Muscle of back (tissue), 11 donors: Measurements from ENCODE around the gene DDX1. TPM values are rescaled to one million over a fixed set of nuclear protein-coding genes. Genes with fewer than 3 reads are reported as not detected.

ENCODE experiments used
- DNase-seq, 3 donors: peaks; one replicate each; pipeline versions ENCODE4 v3.0.0 to v3.0.0-alpha.2; 2013
- polyA plus RNA-seq, 10 donors: library from polyadenylated mRNA; unstranded; fragments of 120-200 nt; gene quantifications; one replicate each; pipeline ENCODE4 v1.2.1, GENCODE V29; 2013; ENCODE audit not compliant: insufficient read length in 10 of 10

Gene DDX1
- polyA plus RNA-seq, 10 donors = 88.0 to 123 (median 105) TPM

DNA sequence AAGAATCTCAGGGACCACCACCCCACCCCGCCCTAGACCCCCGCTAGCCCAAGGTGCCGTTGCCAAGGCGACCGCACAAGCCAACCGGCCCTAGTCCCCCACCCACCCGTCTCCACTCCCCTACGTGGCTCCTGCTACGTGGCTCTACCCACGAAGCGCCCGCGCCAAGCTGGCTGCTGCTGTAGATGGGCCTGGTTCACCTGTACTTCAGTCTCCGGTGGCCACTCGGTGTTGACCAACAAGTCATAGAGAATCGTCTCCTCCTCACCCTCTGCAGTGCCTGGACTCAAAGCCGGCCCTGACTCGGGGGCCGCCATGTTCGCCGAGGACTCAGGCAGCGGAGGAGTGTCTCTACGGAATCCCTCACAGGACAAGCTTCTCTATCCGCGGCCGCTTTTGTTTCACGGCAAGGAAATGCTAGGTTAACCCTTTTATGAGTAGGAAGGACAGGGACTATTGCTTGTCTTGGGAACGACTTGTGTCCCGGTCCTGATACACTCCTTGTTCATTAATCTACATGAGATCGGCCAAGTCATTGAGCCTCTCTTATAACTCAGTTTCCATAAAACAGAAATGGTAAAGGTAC is 30.6 kb upstream of the DDX1 start, which contains the start of gene NBAS:
Gene NBAS, minus strand, starts transcription at position 347 of the 586 bp plus-strand sequence. Its CDS starts 30 bp downstream, at position 317.
- peak; percentile 92 to 97 (median 94) for DNase-seq

- DNase-seq = peak; percentile 51 to 86 (median 64)
Measured at GRCh38 chr2:15561574-15562344, 29.9 kb upstream of the DDX1 start.

DNA sequence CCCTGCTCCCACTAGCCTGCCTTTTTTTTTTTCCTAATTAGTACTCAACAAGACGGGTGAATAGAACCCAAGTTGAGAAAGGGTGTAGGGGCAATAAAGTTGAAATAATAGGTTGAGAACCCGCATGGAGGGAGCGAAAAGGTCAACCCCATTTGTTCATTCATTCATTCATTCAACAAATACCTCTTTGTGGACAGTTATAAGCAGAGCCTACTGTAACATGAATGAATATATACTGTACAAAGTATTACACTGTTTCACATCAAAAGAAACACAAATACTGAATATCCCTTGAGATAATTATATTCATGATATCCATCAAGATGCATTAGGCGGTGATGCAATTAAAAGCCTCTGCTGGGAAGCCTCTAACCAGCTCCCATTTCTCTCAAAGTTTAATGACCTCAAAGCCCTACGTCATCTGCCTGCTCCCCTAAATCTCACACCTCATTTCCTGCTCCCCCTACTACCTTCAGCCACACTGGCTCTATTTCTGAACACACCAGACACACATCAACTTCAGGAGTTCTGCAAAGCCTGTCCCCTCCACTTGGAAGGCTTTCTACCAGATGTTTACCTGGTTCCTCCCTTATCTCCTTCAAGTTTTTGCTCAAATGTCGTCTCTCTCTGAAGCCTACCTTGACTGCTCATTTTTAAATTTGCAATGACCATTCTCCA is 29.2 kb upstream of the DDX1 start:
- DNase-seq = no peak

DNA sequence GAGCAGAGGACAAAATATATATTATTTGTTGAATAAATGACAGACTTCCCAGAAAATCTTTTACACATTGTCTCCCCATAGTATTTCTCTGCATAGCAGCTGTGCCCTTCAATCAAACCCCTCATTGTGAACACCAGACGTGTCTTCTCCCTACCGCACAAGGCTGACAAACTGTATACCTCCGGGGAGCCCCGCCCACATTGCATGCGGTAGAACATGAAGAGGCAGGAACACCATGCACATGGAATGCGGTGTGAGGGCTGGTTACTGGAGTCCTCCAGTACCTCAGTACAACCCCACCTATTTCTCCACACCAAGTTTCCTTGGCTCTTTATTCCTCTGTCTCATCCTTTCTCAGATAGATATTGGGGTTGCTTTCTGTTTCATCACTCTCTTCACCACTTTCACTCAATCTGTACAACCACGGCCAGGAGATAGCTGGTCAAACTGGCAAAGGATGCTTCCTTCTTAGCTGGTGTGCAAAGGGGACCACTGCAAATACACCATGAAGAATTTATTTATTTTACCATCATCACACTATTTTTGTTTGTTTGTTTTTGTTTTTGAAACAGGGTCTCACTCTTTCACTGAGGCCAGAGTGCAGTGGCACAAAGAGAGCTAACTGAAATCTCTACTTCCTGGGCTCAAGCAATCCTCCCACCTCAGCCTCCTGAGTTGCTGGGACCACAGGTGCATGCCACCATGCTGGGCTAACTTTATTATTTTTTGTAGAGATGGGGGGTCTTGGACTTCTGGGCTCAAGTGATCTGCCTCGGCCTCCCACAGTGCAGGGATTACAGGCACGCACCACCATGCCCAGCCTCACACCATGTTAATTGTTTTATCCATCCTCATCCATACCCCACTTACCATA is 28.2 kb upstream of the DDX1 start:
- DNase-seq = no peak

DNA sequence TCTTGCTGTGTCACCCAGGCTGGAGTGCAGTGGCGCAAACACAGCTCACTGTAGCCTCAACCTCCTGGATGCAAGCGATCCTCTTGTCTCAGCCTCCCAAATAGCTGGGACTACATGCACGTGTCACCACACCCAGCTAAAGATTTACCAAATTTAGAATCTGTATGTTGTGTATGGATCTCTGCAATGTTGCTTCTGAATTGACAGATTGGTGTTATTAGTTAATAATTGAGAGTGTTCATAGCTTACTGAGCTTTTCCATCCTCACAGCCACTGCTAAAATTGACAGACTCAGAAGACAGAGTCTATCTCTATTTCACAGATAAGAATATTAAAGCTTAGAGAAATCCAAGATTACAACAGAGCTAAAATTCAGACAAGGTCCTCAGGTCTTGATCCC is 26.3 kb upstream of the DDX1 start:
- no peak for DNase-seq

DNA sequence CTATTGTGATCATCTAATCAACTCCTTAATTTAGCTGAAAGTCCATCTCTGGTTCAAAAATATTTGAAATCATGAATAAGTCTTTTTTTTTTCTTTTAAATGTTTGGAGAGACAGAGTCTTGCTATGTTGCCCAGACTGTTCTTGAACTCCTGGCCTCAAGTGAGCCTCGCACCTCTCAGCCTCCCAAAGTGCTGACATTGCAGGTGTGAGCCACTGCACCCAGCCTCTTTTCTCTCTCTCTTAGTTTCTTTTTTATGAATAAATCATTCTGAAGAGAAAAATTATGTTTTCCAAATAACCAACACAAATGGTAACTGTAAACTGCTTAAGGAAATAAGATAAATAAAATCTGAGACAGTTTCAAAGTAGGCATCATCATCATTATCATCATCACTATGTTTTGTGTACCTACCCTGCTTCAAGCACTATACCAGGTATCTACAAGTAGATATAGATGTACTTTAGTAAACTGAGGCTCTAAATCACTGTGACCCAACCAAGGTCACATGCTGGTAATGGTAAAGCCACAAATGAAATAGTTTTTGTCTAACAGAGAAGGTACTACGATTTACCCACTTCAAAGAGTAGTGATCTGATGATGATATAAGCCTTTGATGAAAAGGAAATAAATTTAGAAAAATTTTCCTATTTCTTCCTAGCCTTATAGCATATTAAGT is 25.5 kb upstream of the DDX1 start:
- no peak for DNase-seq

GRCh38 chr2:15566912-15567311 is 24.8 kb upstream of the DDX1 start:
- no peak for DNase-seq

- no peak for DNase-seq
Measured at GRCh38 chr2:15568874-15569273, 22.8 kb upstream of the DDX1 start.

DNA sequence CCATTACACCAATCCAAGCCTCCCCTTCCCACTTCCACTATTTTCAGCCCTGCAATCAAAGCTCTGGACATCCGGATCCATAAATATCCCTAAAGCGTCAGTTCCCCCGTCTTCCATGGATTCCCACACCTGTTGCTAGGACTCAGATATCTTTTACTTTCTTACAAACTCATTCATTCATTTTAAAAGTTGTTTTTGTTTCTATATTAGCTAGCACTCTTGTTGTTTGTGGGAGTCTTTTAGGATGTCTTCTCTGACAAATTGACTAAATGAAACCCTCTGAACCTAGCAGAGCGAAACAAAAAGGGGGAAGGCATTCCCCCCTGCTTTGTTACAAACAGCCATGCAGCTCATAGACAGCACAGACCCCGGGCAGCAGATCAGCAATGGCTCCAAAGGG is 21.6 kb upstream of the DDX1 start:
- peak in 2 of 3 donors; percentile 18 to 25 for DNase-seq

DNA sequence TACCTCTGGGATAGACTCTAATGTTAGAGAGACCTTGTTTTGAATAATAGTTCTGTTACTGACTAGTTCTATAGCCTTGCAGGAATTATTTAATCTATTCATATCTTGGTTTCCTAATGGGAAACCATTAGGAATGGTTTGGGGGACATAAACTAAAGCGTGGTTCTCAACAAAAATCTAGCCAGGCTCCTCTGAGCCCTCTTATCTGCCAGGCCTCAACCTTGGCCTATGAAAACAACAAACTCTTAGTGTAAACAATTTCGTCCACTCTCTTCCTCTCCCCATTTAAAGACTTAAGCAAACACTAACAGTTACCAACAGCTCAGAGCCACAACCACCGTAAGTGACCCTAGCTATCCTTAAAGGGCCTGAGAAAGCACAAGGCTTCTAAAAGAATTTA is 19.9 kb upstream of the DDX1 start:
- no peak for DNase-seq

GRCh38 chr2:15577071-15577735 is 14.5 kb upstream of the DDX1 start:
- peak; percentile 73 to 85 (median 75) for DNase-seq

DNA sequence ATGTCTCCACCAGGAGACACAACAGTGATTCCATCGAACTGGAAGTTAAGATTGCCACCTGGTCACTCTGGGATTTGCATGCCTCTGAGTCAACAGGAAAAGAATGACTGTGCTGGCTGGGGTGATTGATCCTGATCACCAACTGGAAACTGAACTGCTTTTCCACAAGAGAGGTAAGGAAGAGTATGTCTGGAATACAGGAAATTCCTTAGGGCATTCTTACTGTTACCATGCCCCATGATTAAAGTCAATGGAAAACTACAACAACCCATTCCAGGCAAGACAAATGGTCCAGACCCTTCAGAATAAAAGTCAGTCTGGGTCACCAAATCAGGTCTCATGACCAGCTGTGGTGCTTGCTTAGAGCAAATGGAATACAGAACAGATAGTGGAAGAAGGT is 12.0 kb upstream of the DDX1 start:
- no peak for DNase-seq

- DNase-seq = no peak
Measured at GRCh38 chr2:15580451-15580850, 11.2 kb upstream of the DDX1 start.

DNA sequence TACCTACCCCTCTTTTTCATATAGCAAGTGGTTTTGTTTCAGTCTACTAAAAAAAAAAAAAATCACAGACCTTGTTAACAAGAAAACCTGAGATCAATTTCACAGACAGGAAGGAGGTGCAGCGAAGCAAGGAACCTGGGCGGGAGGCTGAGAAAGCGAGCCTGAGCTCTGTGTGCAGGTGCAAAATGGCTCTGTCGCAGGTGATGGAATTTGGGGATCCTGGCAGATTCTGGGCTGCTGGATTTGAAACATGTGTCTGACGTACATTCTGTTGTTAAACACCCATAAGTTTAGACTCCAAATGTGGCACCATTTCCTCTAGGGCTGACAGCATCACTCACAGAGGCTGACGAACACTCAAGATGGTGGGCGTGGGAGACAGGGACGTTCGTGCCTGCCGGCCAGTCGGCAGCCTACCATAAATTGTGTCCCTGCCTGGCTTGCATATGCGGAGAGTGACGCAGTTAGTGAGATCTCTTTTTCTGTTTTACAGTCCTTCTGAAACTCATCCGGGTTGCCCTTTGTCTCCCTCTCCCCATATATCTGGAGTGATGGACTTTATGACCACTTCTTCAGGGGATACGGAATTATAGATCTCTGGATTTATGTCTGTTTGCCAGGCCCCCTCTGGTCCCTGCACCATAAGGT is 8.8 kb upstream of the DDX1 start:
- DNase-seq = no peak

DNA sequence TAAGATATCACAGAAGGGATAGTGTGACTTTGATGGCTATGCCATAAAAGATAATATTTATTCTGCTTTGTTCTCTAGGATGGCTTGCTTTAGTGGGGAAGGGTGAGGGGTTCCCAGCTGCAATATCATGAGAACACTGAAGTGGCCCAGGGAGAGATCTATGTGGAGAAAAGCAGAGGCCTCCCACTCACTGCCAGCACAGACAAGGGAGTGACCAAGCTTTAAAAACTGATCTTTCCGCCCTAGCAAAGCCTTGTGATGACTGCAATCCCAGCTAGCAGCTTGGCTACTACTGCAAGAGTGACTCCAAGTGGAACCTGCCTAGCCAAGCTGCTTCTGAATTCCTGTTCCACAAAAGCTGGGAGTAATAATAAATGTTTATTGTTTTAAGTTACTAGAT is 7.8 kb upstream of the DDX1 start:
- no peak for DNase-seq

DNA sequence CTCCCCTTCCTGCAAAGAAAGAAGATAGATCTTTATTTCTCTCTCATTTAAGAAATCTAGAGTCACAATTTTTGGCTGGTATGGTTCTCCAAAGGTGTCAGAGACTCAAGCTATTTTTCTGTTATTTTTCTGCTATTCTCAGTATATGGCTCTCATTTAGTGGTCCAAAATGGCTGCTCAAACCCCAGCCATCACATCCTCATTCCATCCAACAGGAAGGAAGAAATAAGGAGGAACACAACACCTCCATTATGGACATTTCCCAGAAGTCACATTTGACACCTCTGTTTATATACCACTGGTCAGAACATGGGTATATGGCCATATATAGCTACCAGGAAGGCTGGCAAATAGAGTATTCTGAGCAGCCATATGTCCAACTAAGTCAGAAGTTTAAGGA is 7.4 kb upstream of the DDX1 start:
- no peak for DNase-seq

DNA sequence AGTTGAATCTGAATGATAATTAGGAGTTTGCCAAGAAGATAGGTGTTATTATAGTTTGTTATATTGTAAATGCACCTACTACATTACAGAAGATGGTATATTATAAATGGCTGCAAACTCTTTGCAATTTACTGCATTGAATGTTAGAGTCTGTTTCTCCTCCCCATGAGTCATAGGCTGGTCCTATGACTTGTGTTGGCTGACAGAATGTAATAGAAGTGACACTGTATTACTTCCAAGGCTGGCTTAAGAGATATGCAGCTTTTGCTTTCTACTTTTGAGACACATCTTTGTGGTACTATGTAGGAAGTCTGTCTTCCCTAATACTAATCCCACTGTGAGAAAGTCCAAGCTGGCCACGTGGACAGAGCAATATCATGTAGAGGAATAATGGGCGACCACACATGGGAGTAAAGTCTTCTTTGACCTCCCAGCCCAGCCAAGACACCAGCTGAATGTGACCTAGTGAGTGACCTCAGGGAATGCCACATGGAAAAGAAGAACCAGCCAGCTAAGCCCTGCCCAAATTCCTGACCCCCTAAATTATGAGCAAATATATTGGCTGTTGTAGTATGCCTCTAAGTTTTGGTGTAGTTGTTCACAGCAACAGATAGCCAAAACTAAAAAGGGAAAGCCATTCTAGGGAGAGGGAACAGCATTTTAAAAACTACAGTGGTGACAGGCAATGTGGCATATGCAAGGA is 6.8 kb upstream of the DDX1 start:
- DNase-seq = no peak

DNA sequence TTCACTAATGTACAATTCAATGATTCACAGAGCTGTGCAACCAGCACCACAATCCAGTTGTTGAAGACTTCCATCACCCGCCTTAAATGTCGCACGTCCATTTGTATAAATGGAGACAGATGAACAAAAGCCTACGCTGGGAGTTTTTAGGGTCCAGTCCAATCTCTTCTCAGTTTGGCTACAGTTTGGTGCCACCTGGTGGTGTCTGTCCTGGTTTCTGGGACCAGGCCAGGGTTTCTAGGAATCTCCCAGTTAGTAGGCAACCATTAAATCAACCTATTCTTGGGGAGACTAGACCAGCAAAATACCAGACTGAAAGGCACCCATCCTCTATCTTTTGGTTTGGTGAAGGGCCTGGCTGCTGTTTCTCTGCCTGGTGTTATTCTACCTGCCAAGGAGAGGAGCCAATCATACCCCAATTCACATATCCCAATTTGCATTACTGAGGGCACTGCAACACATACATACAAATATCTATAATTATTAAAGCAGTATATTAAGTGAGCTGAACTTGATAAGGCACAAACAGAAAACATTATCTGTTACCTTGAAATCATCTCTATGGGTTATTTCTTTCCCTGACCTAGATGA is 3.2 kb upstream of the DDX1 start:
- DNase-seq = peak; percentile 34 to 50 (median 47)

GRCh38 chr2:15591373-15591691 is 336 bp upstream of the DDX1 start:
- DNase-seq = no peak
